GM12878 (cell line): ENCODE results near the gene ZNF546. TPM values are rescaled to one million over a fixed set of nuclear protein-coding genes. Genes with fewer than 3 reads are reported as not detected.

Experiments used
- ATAC-seq: fragments of 200-7000 bp; cut with Tn5 transposase; 3 replicates; pipeline ENCODE4 v1.9.1; 2020; ENCODE audit warnings: mild to moderate bottlenecking, moderate library complexity
- BruUV-seq: library from RNA; stranded (reverse); fragments of 400-500 nt; replicated peaks from 2 replicates; lab custom pipeline; 2021; lab: Mats Ljungman, UMichigan
- CTCF ChIA-PET: fragments of 300-600 bp; sonication (Branson Sonifier 250); formaldehyde crosslinking; extraction: SDS; loops from one replicate; lab custom pipeline; 2021; ENCODE audit warnings: inconsistent platforms; lab: Yijun Ruan, JAX
- POLR2A ChIA-PET: fragments of 350-600 bp; formaldehyde crosslinking; extraction: SDS; loops from one replicate; lab custom pipeline; 2021; ENCODE audit warnings: inconsistent platforms; lab: Charles Lee
- RAD21 ChIA-PET: fragments of 300-600 bp; sonication (Branson Sonifier 250); formaldehyde crosslinking; loops from one replicate; lab custom pipeline; 2023; ENCODE audit warnings: antibody characterized with exemption; ENCODE audit not compliant: unreplicated experiment; lab: Charles Lee
- SMC1A ChIA-PET: fragments of 300-600 bp; sonication (Branson Sonifier 250); formaldehyde crosslinking; loops from one replicate; lab custom pipeline; 2023; ENCODE audit not compliant: unreplicated experiment, uncharacterized antibody; lab: Charles Lee
- DNase-seq: peaks from one replicate; pipeline ENCODE4 v3.0.0-alpha.2; 2011; ENCODE audit warnings: low read depth, low spot score
- FAIRE-seq: peaks from 3 replicates; lab custom pipeline; 2011; peaks lifted over from hg19 to GRCh38; lab: Jason Lieb, UNC
- H2AFZ ChIP-seq: 2 replicates; pipeline ENCODE4 v1.6.0; 2011; ENCODE audit warnings: low read depth, low read length, control low read depth; ENCODE audit not compliant: control insufficient read depth
- H3K27ac ChIP-seq: 2 replicates; pipeline ENCODE4 v1.5.1; 2011; ENCODE audit warnings: control low read depth; ENCODE audit not compliant: control insufficient read depth, insufficient read depth
- H3K27me3 ChIP-seq, 2 experiments: replicated peaks in 1 of 2; 2 replicates each; pipeline versions ENCODE4 v1.6.0 to v1.6.1; 2011; ENCODE audit warnings: low read length in 1 of 2; ENCODE audit not compliant: control insufficient read depth in 2 of 2, insufficient read depth in 2 of 2
- H3K36me3 ChIP-seq, 2 experiments: 2 replicates each; pipeline ENCODE4 v1.5.1; 2011; ENCODE audit warnings: low read length in 1 of 2; ENCODE audit not compliant: control insufficient read depth in 2 of 2, insufficient read depth in 2 of 2
- H3K4me1 ChIP-seq: 2 replicates; pipeline ENCODE4 v1.6.1; 2011; ENCODE audit warnings: mild to moderate bottlenecking, low read length, moderate library complexity, mixed read lengths; ENCODE audit not compliant: control insufficient read depth, insufficient read depth
- H3K4me2 ChIP-seq: 2 replicates; pipeline ENCODE4 v1.6.0; 2011; ENCODE audit warnings: control low read depth; ENCODE audit not compliant: control insufficient read depth, insufficient read depth
- H3K4me3 ChIP-seq: fragments of 200-600 bp; sonication (generic); 2 replicates; pipeline ENCODE4 v1.5.1; 2016
- H3K79me2 ChIP-seq: 2 replicates; pipeline ENCODE4 v1.6.0; 2011; ENCODE audit warnings: low read length; ENCODE audit not compliant: control insufficient read depth, insufficient read depth
- H3K9ac ChIP-seq: 2 replicates; pipeline ENCODE4 v1.8.0; 2011; ENCODE audit warnings: low read length, control low read depth, mixed read lengths; ENCODE audit not compliant: control insufficient read depth, insufficient read depth
- H3K9me3 ChIP-seq: replicated peaks from 3 replicates; pipeline ENCODE4 v1.5.1; 2011; ENCODE audit warnings: mild to moderate bottlenecking, low read length; ENCODE audit not compliant: control insufficient read depth, insufficient read depth
- H4K20me1 ChIP-seq: 2 replicates; pipeline ENCODE4 v1.6.0; 2011; ENCODE audit not compliant: control insufficient read depth, insufficient read depth
- CEBPZ ChIP-seq: fragments of 150-350 bp; IDR thresholded peaks from 2 replicates; pipeline ENCODE4 v1.6.1; 2016; ENCODE audit warnings: low read depth, low read length
- EP300 ChIP-seq, 2 experiments: fragments of 150-350 bp in 1 of 2; IDR thresholded peaks; 2 replicates each; pipeline ENCODE4 v1.6.1; 2011 to 2012; ENCODE audit warnings: low read depth in 2 of 2, low read length in 2 of 2, borderline replicate concordance in 1 of 2, improper control_type of control experiment in 1 of 2, inconsistent platforms in 1 of 2; ENCODE audit not compliant: control insufficient read depth in 1 of 2
- ESRRA ChIP-seq: IDR thresholded peaks from 2 replicates; pipeline ENCODE4 v1.6.1; 2012; ENCODE audit warnings: mild to moderate bottlenecking, low read length, improper control_type of control experiment
- IRF5 ChIP-seq: fragments of 450-650 bp; IDR thresholded peaks from 2 replicates; pipeline ENCODE4 v1.6.1; 2017; ENCODE audit warnings: borderline replicate concordance
- MTA3 ChIP-seq: IDR thresholded peaks from 2 replicates; pipeline ENCODE4 v1.6.1; 2012; ENCODE audit warnings: low read length, inconsistent platforms, borderline replicate concordance
- NR2C2 ChIP-seq: IDR thresholded peaks from 2 replicates; pipeline ENCODE4 v1.6.1; 2011; ENCODE audit warnings: borderline replicate concordance, low read depth; ENCODE audit not compliant: control insufficient read depth, insufficient read length
- PML ChIP-seq: IDR thresholded peaks from 2 replicates; pipeline ENCODE4 v1.6.1; 2012; ENCODE audit warnings: low read length, inconsistent platforms
- RAD51 ChIP-seq: fragments of 450-650 bp; IDR thresholded peaks from 2 replicates; pipeline ENCODE4 v1.6.1; 2016; ENCODE audit warnings: moderate library complexity, mild to moderate bottlenecking, inconsistent platforms
- RELB ChIP-seq: fragments of 450-650 bp; IDR thresholded peaks from 2 replicates; pipeline ENCODE4 v1.6.1; 2017; ENCODE audit warnings: low read depth, mild to moderate bottlenecking, moderate library complexity
- ZNF217 ChIP-seq: fragments of 450-650 bp; IDR thresholded peaks from 2 replicates; pipeline ENCODE4 v1.6.1; 2017; ENCODE audit warnings: antibody characterized with exemption, mild to moderate bottlenecking
- ZNF384 ChIP-seq: IDR thresholded peaks from 2 replicates; pipeline ENCODE4 v1.6.1; 2012; ENCODE audit warnings: low read depth, mild to moderate bottlenecking, low read length, improper control_type of control experiment, borderline replicate concordance
- WGBS: methylation state at CpG from one replicate; pipeline ENCODE4 v1.1.6; 2016; ENCODE audit warnings: low lambda C conversion rate; ENCODE audit not compliant: insufficient replicate concordance, insufficient coverage; ENCODE audit errors: missing lambda C conversion rate; 5-methylcytosine and 5-hydroxymethylcytosine counted together
- in situ Hi-C: fragments of 300-500 bp; cut with MboI; formaldehyde crosslinking; loops from 9 replicates; pipeline ENCODE4 v1.14.3; 2018; ENCODE audit warnings: mixed read lengths
- intact Hi-C: fragments of 100-400 bp; cut with micrococcal nuclease; formaldehyde crosslinking; loops from one replicate; pipeline ENCODE4 v1.14.2; 2022; ENCODE audit not compliant: unreplicated experiment
- polyA plus RNA-seq, 11 experiments: library from polyadenylated mRNA; depleted of rRNA in 4 of 11; unstranded in 6 of 11; stranded (reverse) in 5 of 11; fragments of >200 nt; fragmentation: Nextera tagmentation in 4 of 11; fragmentation: Illumina TruSeq in 1 of 11; extraction: Ambion mirVana in 4 of 11; extraction: Trizol in 1 of 11; gene quantifications; 1 replicate in 1 of 11; 2 replicates in 10 of 11; pipeline versions ENCODE4 v1.2.1 to v1.2.3, GENCODE V29; 2011 to 2016; ENCODE audit warnings: inconsistent platforms in 2 of 11, missing spikeins in 2 of 11, low read depth in 1 of 11
- total RNA-seq, 4 experiments: library from RNA; depleted of rRNA in 3 of 4; stranded (reverse); fragments of >200 nt in 3 of 4; fragmentation: Illumina TruSeq in 1 of 4; extraction: Trizol in 1 of 4; gene quantifications; 2 replicates each; pipeline versions ENCODE4 v1.2.1 to v1.2.3, GENCODE V29; 2013 to 2021

The ZNF546 gene
- total and polyA plus RNA-seq, 10 of the 15 experiments (the other 5 are each of a cell fraction or from before 2014, with no cell fraction given) = 0.88 to 4.1 (median 2.4) TPM

- FAIRE-seq (no peak), ATAC-seq (no peak), DNase-seq (no peak)
- Histone ChIP-seq H3K36me3 (peaks cover 0 to 8% of the 10 kb centered on the region in 2 experiments; a peak in 3 of 4 replicates), H3K27ac (no peak overlapping the region), H3K9me3 (peaks cover 22% of the 10 kb centered on the region), H3K4me1 (no peaks in the 10 kb centered on the region), H3K27me3 (no peaks in the 10 kb centered on the region), H3K4me3 (no peak overlapping the region), H3K9ac (no peak overlapping the region), H2AFZ (no peak overlapping the region), H3K79me2 (no peaks in the 10 kb centered on the region), H3K4me2 (no peak overlapping the region), H4K20me1 (no peaks in the 10 kb centered on the region)
- in situ Hi-C loops (no loop called here), intact Hi-C loops (no loop called here)
- WGBS = 92% methylated on average over 1 of the region's 1 CpG
- ChIA-PET SMC1A (no interaction called here), RAD21 (no interaction called here), POLR2A (no interaction called here), CTCF (interaction anchor here (0.5 kb wide), 1 partner anchor 71 kb away, joined by 3 read pairs; no protein-coding TSS in a partner anchor)
- no TSS peak for BruUV-seq
- TF ChIP-seq ZNF217 = no peak
- TF ChIP-seq NR2C2 = no peak
- no peak for TF ChIP-seq EP300 (IDR thresholded peaks at IDR 0.05; ENCODE audit: borderline replicate concordance in 1 of 2, control insufficient read depth in 1 of 2, low read depth in 2 of 2, low read length in 2 of 2)
- no peak for TF ChIP-seq ZNF384
- no peak for TF ChIP-seq RAD51
- no peak for TF ChIP-seq ESRRA
- no peak for TF ChIP-seq IRF5
- no peak for TF ChIP-seq MTA3
- no peak for TF ChIP-seq RELB
- no peak for TF ChIP-seq CEBPZ
- TF ChIP-seq PML = no peak
These were observed 73.2 kb downstream of the ZNF546 start for GRCh38 chr19:40070058-40070457.
